Measurements from ENCODE around the gene OR13D1.

GRCh38 chr9:104675611-104676010, 18.7 kb upstream of the OR13D1 start:
- TF ChIP-seq POLR2AphosphoS5 (IDR thresholded peaks at IDR 0.05; ENCODE audit: low read depth, low read length), result no peak
- TF ChIP-seq TAF1 (IDR thresholded peaks at IDR 0.05; ENCODE audit: low read depth, low read length), result no peak
- no peak for TF ChIP-seq POLR2A (IDR thresholded peaks at IDR 0.05; ENCODE audit: low read depth, low read length)
- TF ChIP-seq PAX5 (IDR thresholded peaks at IDR 0.05; ENCODE audit: insufficient read depth, low read length, severe bottlenecking), result no peak

Data from GM12891 (cell line).